ENCODE data around the gene ARNT2.

Gene ARNT2

DNA sequence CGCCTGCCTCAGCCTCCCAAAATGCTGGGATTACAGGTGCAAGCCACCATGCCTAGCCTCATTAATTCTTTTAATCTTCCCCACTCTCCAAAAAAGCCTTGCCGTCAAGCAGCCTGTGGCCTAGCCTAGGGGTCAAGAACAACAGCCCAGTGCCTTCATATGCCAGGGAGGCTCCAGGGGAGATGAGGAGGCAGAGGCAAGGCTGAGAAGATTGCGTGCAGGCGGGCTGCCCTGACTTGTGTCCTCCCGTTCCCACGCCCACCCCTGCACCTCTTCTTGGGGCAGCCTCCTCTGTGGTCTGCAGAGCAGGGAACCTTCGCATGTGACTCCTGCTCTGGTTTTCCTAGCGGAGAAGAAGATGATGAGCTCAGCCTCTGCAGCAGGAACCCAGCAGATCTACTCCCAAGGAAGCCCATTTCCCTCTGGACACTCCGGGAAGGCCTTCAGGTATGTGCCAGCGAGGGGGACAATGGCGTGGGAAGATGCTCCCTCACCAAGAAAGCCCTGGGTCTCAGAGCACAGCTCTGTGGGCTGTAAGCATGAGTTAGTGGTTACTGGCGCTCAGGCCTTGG, 172.4 kb downstream of the ARNT2 start:
- no peak for DNase-seq (ENCODE audit: low read depth in 2 of 2)

DNA sequence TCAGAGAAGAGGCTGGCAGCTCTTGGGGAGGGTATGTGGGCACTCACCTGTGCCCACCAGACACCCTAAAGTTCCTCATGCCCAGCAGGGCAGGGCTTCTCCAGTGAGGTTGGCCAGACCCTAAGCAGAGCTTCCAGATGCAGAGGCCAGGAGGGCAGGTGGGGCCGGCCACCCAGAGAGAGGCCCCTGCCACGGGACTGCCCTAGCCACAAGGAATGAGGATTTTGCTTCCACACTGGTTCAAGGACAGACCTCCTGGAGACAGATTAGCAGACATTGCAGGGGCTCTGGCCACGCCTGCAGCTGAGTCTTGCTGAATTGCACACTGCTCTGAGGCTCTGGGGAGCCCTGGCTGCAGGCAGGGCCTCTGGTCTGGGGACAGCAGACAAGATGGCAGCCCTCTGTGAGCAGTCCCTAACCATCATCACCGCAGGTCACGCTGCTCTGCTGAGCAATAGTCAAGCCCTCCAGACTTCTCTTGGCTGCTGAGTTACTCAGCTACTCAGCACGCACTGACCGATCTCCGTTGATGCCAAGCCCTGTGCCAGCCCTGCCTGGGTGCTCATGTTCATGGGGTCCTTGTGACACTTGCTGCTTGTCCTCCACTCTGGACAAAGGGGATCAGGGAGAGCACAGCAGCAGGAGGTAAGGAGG, 173.5 kb downstream of the ARNT2 start:
- no peak for DNase-seq (ENCODE audit: low read depth in 2 of 2)

DNA sequence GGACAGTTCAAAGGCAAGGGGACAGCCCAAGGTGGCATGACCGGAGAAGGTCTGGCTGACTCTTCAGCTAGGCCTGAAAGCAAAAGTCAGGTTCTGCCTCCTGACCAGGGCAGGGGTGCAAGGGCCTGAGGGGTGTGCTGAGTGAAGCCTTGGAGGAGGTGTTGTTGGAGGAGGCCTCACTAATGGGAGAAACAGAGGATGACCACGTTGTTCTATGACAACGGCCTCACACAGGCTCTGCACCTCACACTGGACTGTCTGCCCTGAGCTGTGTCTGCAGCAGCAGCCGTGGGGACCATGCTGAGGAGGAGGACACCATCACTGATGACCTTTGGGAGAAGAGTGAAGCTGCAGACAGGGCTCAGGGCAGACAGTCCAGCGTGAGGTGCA, 174.0 kb downstream of the ARNT2 start:
- no peak for DNase-seq (ENCODE audit: low read depth in 2 of 2)

DNA sequence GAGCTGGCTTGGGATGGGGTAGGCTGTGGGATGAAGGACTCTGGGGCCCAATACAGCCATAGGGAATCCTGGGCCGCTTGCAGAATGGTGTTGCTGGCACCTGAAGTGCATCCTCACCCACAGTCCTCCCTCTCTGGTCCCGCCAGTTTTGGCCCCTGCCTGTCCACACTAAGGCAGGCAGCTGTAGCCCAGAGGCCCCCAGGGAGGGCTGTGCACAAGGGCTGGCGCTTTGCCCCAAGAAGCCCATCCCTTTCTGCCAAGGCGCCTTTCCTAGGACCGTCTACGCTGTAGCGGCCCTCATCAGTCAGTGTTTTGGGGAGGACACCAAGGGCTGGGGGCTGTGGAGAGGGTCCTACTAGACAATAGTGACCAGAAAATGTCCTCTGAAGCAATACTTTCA, 174.7 kb downstream of the ARNT2 start:
- no peak for DNase-seq (ENCODE audit: low read depth in 2 of 2)

DNA sequence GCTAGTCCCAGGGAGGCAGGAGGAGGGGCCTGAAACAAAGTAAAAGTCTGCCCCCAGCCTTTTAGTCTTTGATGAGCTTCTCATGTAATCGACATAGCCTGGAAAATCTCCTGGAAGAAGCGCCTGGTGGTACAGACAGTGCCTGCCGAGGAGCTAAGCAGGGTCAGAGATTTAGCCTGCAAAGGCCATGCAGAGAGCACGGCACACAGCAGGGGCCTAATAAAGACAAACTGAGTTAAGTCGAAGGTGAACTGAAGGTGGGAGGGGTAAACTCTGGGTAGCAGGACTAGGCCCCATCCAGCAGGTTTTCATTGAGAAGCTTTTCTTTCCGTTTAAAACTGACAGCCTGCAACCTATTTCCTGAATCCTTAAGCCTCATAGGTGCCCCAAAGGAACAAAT, 175.4 kb downstream of the ARNT2 start:
- DNase-seq (ENCODE audit: low read depth in 2 of 2), result no peak

DNA sequence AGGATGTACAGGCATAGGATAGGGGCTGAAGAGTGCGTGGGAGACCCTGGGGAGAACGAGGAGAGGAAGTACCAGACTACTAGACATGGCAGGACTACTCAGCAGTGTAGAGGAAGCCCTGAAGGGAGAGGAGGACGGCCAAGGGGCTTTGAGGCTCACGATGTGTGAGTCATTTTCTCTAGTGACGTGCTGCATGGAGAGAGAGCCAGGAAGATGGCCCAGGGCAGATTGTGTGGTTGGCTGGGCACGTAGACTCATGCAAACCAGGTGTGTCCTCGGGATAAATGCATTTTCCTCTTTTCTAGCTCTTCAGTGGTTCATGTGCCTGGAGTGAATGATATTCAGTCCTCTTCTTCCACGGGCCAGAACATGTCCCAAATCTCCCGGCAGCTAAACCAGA, 175.9 kb downstream of the ARNT2 start:
- no peak for DNase-seq (ENCODE audit: low read depth in 2 of 2)

DNA sequence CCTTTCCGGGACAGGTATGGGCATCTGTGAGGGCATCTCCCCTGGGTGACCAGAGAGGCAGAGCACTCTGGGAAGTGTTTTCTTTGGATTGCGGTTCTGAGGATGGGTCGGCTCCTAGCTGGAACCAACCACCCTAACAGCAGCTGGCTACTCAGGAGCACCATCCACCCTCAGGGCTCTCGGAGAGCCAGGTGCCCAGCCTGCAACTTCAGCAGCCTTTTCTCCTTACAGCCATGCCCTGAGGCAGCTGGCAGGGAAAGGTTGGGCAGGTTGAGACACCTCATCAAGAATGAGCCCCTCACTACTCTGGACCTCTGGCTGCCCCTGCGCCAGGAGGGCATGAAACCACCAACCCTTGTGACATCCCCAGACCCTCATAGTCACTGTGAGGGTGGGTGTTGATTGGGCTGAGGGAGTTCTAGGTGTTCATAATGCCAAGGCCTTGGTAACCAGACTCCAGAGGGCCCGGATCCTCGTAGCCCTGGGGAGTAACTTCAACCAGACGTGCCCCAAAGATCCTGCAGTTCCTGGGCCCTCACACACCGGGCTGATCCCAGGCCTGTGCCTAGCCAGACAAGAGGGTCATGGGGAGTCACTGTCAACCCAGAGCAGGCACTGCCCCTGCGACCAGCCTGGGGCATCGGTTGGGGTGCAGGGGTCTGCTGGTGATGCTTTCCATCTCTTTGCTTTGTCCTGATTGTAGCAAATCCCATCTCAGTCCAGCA, 176.5 kb downstream of the ARNT2 start:
- no peak for DNase-seq (ENCODE audit: low read depth in 2 of 2)

DNA sequence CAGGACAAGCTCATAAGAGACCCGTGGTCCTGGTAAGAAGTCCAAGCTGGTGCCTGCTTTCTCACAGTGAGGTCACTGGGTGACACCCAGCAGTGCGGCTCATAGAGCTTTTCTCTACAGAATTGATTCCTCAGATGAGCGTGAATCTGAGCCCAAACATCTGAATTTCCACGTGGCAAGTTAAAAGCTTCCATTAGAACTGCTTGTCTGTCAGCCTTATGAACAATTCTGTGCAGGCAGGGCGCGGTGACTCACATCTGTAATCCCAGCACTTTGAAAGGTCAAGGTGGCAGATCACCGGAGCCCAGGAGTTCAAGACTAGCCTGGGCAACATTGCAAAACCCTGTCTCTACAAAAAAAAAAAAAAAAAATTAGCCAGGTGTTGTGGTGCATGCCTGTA, 177.8 kb downstream of the ARNT2 start:
- no peak for DNase-seq (ENCODE audit: low read depth in 2 of 2)

DNA sequence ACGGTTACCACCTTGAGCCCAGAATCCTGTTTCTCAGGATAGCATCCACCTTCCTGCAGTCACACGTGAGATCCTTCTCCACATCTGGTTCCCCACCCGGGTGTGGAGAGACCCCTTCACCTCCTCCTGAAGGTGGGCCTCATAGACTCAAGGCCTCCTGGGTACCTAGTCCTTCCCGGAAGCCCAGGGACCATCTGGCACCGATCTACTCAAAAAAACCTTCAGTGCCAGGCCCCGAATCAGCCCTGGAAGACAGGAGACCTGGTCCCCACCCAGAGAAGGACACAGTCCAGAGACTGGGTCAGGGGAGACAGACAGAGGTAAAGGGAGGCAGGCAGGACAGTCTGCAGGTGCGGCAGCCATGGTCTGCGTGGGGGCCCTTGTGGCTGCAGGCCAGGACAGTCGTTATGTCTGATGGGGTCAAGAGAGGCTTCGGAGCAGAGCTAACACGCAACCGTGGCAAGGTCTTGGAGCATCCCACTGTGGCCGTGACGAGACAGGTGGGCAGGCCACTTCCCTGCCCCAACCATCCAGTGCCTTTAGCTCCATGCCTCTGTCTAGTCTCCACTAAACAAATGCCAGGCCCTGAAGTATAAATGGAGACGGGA, 178.7 kb downstream of the ARNT2 start:
- DNase-seq (ENCODE audit: low read depth in 2 of 2), result no peak

DNA sequence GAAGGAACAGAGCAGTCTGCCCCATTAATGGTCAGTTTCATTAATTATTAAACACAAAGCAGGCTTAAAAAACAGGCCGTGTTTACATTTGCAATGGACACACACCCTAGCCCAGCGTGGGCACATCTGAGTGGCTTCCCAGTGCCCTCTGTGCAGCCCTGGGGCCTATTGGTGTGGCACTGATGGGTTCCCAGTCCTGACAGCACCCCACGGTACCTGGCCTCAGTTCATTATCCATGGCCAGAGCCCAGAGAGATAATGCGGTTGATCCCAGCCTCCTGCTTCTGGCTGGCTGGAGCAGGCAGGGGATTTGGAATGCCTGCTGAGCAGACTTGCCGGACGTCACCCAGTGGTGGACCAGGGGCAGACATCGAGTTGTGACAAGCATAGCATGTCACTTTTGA, 180.4 kb downstream of the ARNT2 start:
- DNase-seq (ENCODE audit: low read depth in 2 of 2), result no peak

DNA sequence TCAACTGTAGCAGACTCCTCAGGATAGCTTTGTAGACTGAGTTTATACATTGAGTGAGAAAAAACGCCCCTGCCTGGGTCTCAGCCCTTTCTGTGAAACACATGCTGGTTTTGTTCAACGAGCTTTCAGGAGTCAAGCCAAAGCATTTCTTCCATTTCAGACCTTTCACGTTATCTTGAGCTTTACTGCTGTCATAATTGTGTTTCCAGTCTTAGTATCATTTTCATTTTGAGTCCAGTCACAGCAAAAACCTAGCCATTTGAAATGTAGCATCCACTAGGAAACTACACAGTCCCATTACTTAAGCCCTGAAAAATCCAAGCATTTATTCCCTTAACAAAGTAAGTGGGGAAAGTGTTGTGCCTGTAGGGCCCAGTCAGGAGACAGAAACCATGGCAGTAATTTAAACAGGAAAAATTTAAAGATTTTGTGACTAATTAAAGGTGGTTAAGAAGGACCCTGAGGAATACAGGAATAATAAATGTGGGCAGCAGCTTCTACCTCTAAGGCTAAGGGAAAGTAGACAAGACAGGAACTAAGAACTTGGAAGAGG, 180.9 kb downstream of the ARNT2 start:
- no peak for DNase-seq (ENCODE audit: low read depth in 2 of 2)

DNA sequence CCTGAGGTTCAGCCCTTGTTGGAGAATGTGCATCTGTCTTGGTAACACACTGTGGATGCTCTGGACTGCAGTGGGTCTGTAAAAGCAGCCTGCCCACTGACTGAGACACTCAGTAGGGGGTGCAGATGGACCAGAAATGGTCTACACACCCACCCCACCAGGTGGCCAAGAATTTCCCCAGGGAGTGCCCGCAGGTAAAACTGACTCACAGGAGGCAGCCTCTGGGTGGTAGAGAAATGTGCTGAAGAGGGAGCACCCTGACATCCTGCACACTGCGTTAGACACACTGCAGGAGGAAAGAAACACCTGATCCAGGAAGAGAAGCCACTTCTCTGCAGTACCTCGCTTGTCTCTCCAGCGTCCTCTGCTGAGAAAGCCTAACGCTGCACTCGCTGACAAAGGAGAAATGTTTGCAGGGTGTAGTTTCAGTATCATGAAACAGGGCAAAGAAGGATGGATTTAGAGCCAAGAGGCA, 181.4 kb downstream of the ARNT2 start:
- no peak for DNase-seq (ENCODE audit: low read depth in 2 of 2)

DNA sequence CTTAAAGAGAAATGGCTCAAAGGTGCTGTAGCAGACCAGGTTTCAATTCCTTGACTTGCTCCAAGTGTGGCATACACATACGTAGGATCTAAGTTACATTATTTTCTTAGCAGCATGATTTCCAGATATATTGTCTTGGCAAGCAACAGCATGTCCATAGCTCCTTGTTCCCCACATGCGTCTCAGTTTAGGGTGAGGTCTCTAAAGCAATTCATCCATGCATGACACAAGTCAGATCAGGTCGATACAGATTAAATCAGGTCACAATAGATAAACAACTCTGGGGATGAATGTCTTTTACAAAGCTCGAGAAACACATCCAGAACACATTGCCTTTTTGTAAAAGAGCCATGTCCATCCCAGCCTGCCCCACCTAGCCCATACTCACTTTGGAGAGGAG, 182.0 kb downstream of the ARNT2 start:
- DNase-seq (ENCODE audit: low read depth in 2 of 2), result no peak

DNA sequence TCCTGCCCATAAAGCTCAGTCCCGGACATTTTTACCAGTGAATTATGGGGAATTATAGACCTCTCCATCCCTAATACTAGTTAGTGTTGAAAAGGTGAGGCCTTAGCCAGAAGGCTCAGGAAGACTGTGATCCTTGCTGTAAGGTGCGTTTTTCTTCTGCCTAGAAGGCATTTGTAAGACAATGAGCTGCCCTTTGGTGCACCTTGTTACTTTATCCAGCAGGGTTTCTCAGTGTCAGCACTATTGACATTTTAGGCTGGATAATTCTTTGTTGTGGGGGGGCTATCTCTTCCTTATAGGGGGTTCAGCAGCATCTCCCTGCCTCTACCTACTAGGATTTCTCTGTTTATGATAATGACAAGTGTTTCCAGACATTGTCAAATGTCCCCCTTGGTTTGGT, 182.8 kb downstream of the ARNT2 start:
- DNase-seq (ENCODE audit: low read depth in 2 of 2), result no peak

DNA sequence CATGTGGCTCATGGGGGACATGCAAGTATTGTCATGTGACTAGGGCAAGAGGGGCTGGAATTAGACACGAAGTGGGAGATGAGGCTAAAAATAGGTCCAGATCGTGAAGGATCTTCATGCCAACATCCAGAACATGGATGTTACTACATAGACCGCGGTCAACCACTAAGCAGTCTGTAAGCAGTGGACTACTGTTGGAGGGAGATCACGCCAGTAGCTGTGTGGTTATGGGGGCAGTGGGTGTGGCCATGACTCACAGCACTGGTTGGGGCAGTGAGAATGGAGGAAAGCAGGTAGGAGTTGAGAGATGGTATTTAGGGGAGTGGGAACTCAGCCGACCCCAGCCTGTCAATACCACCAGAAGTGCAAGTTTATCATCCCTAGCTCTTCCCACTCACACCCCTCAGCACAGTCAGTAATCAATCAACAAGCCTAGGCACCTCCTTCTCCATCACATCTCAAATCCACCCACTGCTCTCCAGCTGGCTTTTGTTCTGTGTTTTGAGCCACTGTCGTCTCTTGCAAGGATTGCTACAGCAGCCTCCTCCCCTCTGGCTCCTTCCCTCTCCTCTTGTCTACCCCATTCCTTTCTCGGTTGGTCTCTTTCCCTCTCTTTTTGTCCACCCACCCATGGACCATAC, 183.8 kb downstream of the ARNT2 start:
- DNase-seq (ENCODE audit: low read depth in 2 of 2), result no peak

DNA sequence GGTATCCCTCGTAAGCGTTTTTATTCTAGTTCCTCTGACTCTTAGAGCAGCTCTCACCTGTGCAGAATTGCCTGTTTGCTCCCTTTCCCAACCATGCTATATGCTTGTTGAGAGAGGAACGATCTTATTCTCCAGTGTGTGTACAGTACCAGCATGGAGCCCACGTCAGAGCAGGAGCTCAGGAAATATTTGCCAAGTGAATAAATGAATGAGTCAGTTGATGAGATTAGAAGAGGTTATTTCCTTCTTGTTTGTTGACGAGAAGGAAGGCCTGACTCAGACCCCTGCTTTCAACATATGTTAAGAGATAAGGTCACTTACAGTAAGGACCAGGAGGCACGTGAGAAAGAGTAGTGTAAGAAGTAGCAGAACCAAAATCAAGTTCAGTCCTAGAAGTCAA, 184.6 kb downstream of the ARNT2 start:
- no peak for DNase-seq (ENCODE audit: low read depth in 2 of 2)

DNA sequence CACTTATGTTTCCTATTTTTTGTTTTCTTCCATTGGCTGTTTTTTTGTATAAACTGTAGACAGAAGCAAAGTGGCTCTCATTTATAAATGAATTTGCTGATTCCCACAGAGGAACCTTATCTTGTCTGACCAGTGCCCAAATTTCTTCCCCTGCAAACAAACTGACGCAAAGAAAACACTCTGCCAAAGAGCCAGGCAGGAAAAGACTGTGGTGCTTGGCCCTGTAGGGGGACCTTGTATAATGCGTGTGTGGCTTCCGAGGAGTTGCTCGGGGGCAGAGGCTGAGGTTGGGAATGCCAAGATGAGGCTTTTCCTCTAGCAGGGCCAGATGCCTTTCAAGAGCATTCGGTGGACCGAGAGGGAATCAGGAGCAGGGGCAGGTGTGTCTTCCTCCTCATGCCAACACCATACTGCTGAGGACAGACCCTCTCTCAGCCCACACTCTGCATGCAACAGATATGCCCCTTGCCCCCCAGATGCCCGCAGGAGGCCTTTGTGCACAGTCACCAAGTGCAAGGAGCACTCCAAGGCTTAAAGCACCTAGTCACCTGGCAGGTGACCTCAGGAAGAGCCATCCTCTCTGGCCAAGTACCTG, 186.7 kb downstream of the ARNT2 start:
- DNase-seq (ENCODE audit: low read depth in 2 of 2), result no peak

DNA sequence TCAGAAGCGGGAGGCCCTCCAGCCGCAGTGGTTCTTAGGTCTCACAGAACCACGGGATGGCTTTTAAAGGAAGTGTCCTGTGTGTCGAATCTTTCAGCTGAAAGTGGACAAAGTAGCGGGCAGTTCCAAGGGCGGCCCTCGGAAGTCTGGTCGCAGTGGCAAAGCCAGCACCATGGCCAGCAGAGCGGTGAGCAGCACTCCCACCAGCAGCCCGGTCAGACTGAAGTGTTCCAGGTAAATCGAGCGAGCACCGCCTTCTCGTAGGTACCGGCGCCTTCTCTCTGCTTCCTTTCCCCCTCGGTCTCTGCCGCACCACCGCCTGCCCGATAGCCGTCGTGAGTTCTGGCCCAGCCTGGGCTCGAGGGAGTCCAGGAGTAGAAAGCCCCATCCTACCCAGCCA, 187.3 kb downstream of the ARNT2 start:
- DNase-seq (ENCODE audit: low read depth in 2 of 2), result no peak

DNA sequence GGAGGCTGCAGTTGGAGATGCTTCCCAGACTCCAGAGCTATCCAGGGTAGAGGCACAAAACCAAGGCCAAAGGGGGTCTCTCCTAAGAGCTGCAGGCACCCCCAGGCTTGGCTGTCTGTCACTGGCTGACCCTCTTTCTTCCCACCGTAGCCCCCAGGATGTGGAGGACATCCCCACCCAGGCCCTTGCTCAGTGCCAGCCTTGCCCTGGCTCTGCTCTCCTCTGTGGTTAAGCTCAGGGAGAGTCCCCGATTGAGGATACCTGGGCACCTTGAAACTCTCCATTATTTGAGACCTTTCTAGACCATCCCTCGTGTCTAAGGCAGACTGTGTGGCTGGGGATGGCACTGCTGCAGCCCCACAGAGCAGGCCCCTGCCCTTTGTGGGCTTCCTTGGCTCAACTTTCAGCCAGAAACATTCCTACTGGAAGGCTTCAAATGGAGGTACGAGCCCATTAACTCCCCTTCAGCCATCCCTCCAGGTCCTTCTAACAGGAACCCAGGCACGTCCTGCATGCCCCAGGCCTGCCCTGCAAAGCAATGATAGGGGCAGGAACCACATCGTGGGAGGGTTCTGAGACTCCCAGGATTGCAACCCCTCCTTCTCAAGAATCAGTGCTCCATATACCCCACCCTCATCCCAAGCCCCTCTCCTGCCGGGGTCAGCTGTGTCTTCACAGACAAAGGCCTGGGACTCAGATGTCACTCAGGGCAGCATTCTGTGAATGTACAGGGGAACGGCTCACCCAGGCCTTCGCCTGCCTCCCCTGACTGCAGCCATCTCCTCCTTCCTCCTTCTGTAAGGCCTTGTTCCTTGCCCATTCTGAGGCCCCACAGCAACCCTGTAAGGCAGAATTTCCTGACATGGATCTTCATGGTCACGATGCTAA, 188.0 kb downstream of the ARNT2 start:
- no peak for DNase-seq (ENCODE audit: low read depth in 2 of 2)

DNA sequence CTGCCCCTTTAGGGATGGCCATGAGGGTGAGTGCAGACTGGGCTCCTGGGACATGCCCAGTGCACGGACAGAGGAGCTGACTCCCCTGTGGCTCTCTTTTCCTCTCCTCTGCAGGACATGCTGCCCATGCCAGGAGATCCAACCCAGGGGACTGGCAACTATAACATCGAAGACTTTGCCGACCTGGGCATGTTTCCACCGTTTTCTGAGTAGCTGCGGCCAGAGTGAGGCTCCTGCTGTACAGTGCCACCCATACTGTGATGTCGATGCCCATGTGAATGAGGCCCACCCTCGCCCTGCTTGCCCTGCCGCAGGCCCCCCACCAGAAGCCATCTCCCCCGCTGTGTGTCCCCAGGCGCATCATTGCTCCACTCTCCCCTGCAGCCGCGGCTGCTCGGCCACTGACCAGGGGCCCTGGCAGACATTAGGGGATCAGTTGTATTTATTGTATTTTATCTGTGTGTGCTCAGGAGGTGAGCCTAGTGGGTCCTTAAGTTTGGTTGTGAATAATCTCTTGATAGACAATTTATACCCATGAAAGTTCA, 189.4 kb downstream of the ARNT2 start:
- no peak for DNase-seq (ENCODE audit: low read depth in 2 of 2)
